ENCODE results near the gene FAM234A. TPM values are rescaled to one million over a fixed set of nuclear protein-coding genes. Genes with fewer than 3 reads are reported as not detected.
"Not testable (repeated sequence)": the region's sequence is repeated elsewhere in the genome, so short reads cannot be mapped to it uniquely, and the experiment has no call there.

FAM234A gene
- polyA plus RNA-seq, 1 donor = 36.3 TPM

- DNase-seq (ENCODE audit: low read depth) = no peak
Measured at GRCh38 chr16:230949-231348, 3.7 kb upstream of the FAM234A start.

- no peak for DNase-seq (ENCODE audit: low read depth)
Measured at GRCh38 chr16:239948-240277, 5.3 kb downstream of the FAM234A start.

- no peak for DNase-seq (ENCODE audit: low read depth)
Measured at GRCh38 chr16:240559-240958, 5.9 kb downstream of the FAM234A start.

GRCh38 chr16:242281-242680 is 7.7 kb downstream of the FAM234A start:
- DNase-seq (ENCODE audit: low read depth) = no peak

- DNase-seq (ENCODE audit: low read depth) = no peak
Measured at GRCh38 chr16:243348-243747, 8.7 kb downstream of the FAM234A start.

- DNase-seq (ENCODE audit: low read depth) = no peak
Measured at GRCh38 chr16:245105-245504, 10.5 kb downstream of the FAM234A start.

- no peak for DNase-seq (ENCODE audit: low read depth)
Measured at GRCh38 chr16:247027-247426, 12.4 kb downstream of the FAM234A start.

- no peak for DNase-seq (ENCODE audit: low read depth)
Measured at GRCh38 chr16:249431-249830, 14.8 kb downstream of the FAM234A start.

- no peak for DNase-seq (ENCODE audit: low read depth)
Measured at GRCh38 chr16:252366-253337, 18.0 kb downstream of the FAM234A start.

GRCh38 chr16:253833-254232 is 19.2 kb downstream of the FAM234A start:
- no peak for DNase-seq (ENCODE audit: low read depth)

GRCh38 chr16:254461-254860 is 19.8 kb downstream of the FAM234A start:
- DNase-seq (ENCODE audit: low read depth) = no peak

GRCh38 chr16:255183-255582 is 20.6 kb downstream of the FAM234A start:
- no peak for DNase-seq (ENCODE audit: low read depth)

GRCh38 chr16:258091-258490 is 23.5 kb downstream of the FAM234A start:
- not testable (repeated sequence) for DNase-seq (ENCODE audit: low read depth)

GRCh38 chr16:259226-259625 is 24.6 kb downstream of the FAM234A start:
- no peak for DNase-seq (ENCODE audit: low read depth)

- DNase-seq (ENCODE audit: low read depth) = no peak
Measured at GRCh38 chr16:259814-260253, 25.2 kb downstream of the FAM234A start.

- DNase-seq (ENCODE audit: low read depth) = no peak
Measured at GRCh38 chr16:260326-260725, 25.7 kb downstream of the FAM234A start.

- DNase-seq (ENCODE audit: low read depth) = no peak
Measured at GRCh38 chr16:261031-261691, 26.5 kb downstream of the FAM234A start.

GRCh38 chr16:262121-262745 is 27.6 kb downstream of the FAM234A start:
- DNase-seq (ENCODE audit: low read depth) = no peak

GRCh38 chr16:263182-263774 is 28.7 kb downstream of the FAM234A start:
- DNase-seq (ENCODE audit: low read depth) = no peak

GRCh38 chr16:263944-264343 is 29.3 kb downstream of the FAM234A start:
- DNase-seq (ENCODE audit: low read depth) = no peak

- no peak for DNase-seq (ENCODE audit: low read depth)
Measured at GRCh38 chr16:264440-264951, 29.9 kb downstream of the FAM234A start.

- DNase-seq (ENCODE audit: low read depth) = no peak
Measured at GRCh38 chr16:265002-265529, 30.4 kb downstream of the FAM234A start.

Data from forelimb muscle (tissue), 1 donor.